Measurements from ENCODE around the gene CARHSP1.
"Not testable (repeated sequence)": the region's sequence is repeated elsewhere in the genome, so short reads cannot be mapped to it uniquely, and the experiment has no call there.

CARHSP1 gene

GRCh38 chr16:8872071-8872470 is 3.3 kb upstream of the CARHSP1 start:
- TF ChIP-seq GATA1 (IDR thresholded peaks at IDR 0.05; ENCODE audit: low read depth, low read length): no peak
- TF ChIP-seq POLR2A (IDR thresholded peaks at IDR 0.05; ENCODE audit: low read length): no peak
- DNase-seq: no peak

DNA sequence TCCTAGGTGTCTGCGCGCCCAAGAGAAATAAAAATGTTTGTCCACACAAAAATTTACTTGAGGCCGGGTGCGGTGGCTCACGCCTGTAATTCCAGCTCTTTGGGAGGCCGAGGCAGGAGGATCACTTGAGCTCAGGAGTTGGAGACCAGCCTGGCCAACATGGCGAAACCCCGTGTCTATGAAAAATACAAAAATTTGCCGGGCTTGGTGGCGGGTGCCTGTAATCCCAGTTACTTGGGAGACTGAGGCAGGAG is 1.1 kb upstream of the CARHSP1 start:
- not testable (repeated sequence) for DNase-seq

GRCh38 chr16:8869212-8869987 is 594 bp upstream of the CARHSP1 start:
- DNase-seq: peak; percentile 27 to 44
- no peak for TF ChIP-seq GATA1 (IDR thresholded peaks at IDR 0.05; ENCODE audit: low read depth, low read length)
- no peak for TF ChIP-seq POLR2A (IDR thresholded peaks at IDR 0.05; ENCODE audit: low read length)

DNA sequence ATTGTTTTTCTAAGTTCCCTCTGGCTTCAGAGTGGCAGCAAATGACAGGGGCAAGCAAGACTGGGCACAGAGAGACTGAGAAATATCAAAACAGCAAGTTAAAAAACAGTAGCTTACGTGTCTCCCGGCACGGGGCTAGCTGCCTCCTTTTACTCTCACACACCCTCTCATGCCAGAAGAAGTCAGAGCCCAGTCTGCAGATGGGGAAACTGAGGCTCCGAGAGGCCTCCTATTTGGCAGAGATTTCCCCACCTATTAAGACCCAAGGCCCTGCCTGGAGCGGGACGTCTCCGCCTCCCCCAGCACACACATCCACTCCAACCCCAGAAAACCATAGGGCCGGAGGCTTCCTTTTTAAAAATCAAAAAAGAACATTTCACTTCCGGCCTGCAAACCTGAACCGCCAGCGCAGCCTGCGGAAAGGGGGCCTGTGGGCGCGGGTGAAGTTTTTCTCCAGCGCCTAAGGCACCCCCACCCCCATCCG is 832 bp downstream of the CARHSP1 start:
- DNase-seq: peak in 1 of 2 experiments; percentile 67

DNA sequence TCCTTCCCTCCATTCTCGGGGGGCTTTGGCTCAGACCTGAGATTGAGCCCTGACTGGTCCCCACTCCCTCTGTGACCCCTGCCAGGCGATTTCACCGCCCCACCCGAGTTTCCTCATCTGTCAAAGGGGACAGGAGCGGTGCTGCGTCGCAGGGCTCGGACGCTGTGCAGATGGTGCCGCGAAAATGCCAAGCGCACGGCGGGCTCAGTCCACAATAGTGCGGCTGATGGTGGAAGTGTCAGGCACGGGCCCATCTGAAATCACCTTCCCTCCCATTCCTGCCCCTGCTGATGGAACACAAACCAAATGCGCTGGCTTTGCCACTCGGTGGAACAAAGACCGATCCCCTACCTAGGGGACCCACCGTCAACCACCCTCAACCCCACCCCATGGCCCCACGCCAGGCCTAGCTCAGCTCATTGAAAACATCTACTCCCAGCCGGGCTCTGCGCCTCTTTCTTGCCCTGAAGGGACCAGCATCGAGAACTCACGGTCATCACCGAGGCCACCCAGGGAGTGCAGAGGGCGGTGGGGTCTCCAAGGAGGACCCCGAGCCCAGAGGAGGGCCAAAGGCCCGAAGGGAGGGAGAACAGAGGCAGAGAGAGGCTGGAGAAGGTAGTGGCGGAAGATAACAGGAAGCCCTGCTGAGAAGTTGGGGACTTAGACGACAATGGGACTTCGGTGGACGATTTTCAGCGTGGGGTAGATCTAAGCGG is 1.4 kb downstream of the CARHSP1 start:
- TF ChIP-seq GATA1 (IDR thresholded peaks at IDR 0.05; ENCODE audit: low read depth, low read length) (no peak), POLR2A (IDR thresholded peaks at IDR 0.05; ENCODE audit: low read length) (no peak)
- peak; percentile 64 to 65 for DNase-seq

More for the DNA sequence above, 832 bp downstream of the CARHSP1 start:
- no peak for TF ChIP-seq POLR2A (IDR thresholded peaks at IDR 0.05; ENCODE audit: low read length)
- TF ChIP-seq GATA1 (IDR thresholded peaks at IDR 0.05; ENCODE audit: low read depth, low read length): no peak

GRCh38 chr16:8866884-8867215 is 2.0 kb downstream of the CARHSP1 start:
- DNase-seq: no peak
- TF ChIP-seq POLR2A (IDR thresholded peaks at IDR 0.05; ENCODE audit: low read length) (no peak), GATA1 (IDR thresholded peaks at IDR 0.05; ENCODE audit: low read depth, low read length) (no peak)

DNA sequence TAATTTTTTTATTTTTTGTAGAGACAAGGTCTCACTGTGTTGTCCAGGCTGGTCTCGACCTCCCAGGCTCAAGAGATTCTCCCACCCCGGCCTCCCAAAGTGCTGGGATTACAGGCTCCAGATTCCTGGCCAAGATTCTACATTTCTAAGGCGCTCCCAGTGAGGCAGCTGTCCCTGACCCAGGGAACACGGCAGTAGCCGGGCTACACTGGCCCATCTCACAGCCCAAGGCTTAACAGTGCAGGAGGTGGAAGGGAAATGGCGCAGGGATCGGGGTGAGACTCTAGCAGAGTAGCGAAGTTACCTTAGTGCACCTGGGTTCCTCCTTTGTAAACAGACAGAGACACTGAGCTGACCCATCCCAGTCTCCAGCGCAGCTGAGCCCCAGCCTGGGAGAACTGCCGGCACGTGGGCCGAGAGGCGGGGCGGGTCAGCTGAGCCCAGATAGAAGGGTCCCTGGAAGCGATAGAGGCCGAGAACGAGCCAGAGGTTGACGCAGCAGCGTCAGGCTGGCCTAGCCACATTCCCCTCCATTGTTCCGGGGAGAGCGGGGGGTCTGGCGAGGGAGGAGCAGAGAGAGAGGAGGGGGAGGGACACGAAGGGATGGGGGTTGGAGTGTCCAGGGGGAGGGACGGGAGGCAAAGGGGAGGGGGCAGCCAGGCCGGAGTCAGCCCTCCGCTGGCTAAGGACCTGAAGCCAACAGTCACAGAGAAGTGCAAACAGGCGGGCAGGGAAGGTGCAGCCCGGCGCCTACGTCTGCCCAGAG is 2.5 kb downstream of the CARHSP1 start:
- TF ChIP-seq GATA1 (IDR thresholded peaks at IDR 0.05; ENCODE audit: low read depth, low read length) (no peak), POLR2A (IDR thresholded peaks at IDR 0.05; ENCODE audit: low read length) (no peak)
- no peak for DNase-seq

DNA sequence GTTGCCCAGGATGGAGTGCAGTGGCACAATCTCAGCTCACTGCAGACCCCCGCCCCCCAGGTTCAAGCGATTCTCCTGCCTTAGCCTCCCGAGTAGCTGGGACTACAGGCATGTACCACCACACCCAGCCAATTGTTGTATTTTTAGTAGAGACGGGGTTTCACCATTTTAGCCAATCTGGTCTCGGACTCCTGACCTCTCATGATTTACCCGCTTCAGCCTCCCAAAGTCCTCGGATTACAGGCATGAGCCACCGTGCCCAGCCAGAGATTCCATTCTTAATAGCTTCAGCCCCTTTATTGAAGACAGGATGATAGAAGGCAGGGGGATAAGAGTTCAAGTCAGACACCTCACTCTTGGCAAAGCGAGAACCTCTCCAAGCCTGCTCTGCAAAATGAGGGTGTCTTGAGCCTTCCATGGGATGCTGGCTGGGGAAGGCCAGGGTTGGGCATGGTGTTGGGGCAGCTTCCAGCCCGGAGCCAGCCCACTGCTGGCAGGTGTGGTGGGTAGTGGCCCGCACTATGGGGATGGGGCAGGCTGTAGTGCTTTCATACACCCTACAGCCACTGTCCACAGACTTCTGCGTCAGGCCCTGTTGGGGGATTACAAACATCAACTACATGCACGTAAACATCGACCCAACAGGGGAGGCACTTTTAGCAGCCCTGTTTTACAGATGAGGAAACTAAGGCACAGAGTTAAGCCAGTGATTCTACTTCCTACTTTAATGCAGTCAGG is 3.5 kb downstream of the CARHSP1 start:
- TF ChIP-seq POLR2A (IDR thresholded peaks at IDR 0.05; ENCODE audit: low read length): no peak
- TF ChIP-seq GATA1 (IDR thresholded peaks at IDR 0.05; ENCODE audit: low read depth, low read length): no peak

GRCh38 chr16:8864480-8865110 is 4.2 kb downstream of the CARHSP1 start:
- DNase-seq: no peak
- TF ChIP-seq POLR2A (IDR thresholded peaks at IDR 0.05; ENCODE audit: low read length): no peak
- TF ChIP-seq GATA1 (IDR thresholded peaks at IDR 0.05; ENCODE audit: low read depth, low read length): no peak

More for the DNA sequence above, 3.5 kb downstream of the CARHSP1 start:
- DNase-seq: no peak

GRCh38 chr16:8863594-8864424 is 5.0 kb downstream of the CARHSP1 start:
- peak; percentile 34 to 43 for DNase-seq
- no peak for TF ChIP-seq POLR2A (IDR thresholded peaks at IDR 0.05; ENCODE audit: low read length)
- no peak for TF ChIP-seq GATA1 (IDR thresholded peaks at IDR 0.05; ENCODE audit: low read depth, low read length)

DNA sequence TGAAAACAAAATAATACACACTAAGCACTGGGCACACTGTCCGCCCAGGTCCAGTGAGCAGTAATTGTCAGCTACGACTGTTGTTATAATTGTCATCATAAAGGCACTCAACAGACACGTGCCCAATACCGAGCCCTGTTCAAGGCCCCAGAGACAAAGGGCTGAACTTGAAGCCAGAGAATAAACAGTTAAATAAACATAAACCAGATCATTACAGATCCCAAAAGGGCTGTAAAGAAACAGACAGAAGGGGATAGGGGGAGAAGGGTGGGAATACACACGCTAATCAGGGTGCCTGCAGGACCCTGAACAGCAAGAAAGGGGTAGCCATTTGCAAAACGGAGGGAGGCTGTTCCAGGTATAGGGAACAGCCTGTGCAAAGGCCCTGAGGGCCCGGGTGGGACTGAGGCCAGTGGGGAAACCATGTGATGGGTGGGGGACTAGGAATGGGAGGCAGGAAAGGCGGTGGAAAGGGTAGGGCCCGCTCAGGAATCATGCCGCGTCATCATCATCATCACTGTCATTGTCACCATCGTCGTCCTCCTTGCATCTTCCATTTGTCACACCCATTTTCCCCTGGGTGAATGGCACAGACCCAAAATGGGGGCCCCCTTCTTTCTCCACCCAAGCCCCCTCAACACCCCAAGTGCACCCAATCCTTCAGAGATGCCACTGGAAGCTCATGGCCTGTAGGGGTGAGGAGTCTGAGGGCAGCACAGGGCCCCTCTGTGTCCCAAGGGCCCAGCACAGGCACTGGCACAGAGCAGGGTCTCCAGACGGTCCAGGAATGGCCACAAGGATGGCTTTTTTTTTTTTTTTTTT is 6.3 kb downstream of the CARHSP1 start:
- DNase-seq: peak; percentile 11 to 35
- TF ChIP-seq POLR2A (IDR thresholded peaks at IDR 0.05; ENCODE audit: low read length) (no peak), GATA1 (IDR thresholded peaks at IDR 0.05; ENCODE audit: low read depth, low read length) (no peak)
